IPS-18a (cell line): Measurements from ENCODE around the gene PITPNC1.
"Not testable (repeated sequence)": the region's sequence is repeated elsewhere in the genome, so short reads cannot be mapped to it uniquely, and the experiment has no call there.

Experiments used
- H3K27ac ChIP-seq: one replicate; pipeline ENCODE4 v1.5.1; 2013; ENCODE audit warnings: low read length
- H3K27me3 ChIP-seq: one replicate; pipeline ENCODE4 v1.6.1; 2013; ENCODE audit warnings: mild to moderate bottlenecking, low read length; ENCODE audit not compliant: control insufficient read depth, insufficient read depth
- H3K36me3 ChIP-seq: one replicate; pipeline ENCODE4 v1.6.1; 2013; ENCODE audit warnings: low read depth, low read length; ENCODE audit not compliant: control insufficient read depth
- H3K4me1 ChIP-seq: one replicate; pipeline ENCODE4 v1.6.1; 2013; ENCODE audit warnings: low read depth, low read length; ENCODE audit not compliant: control insufficient read depth
- H3K4me3 ChIP-seq: one replicate; pipeline ENCODE4 v1.5.1; 2013; ENCODE audit warnings: low read length
- H3K9ac ChIP-seq: one replicate; pipeline ENCODE4 v1.6.1; 2013; ENCODE audit warnings: mild to moderate bottlenecking, low read length, moderate library complexity
- H3K9me3 ChIP-seq: one replicate; pipeline ENCODE4 v1.6.1; 2013; ENCODE audit warnings: low read depth, low read length; ENCODE audit not compliant: control insufficient read depth

Gene PITPNC1

DNA sequence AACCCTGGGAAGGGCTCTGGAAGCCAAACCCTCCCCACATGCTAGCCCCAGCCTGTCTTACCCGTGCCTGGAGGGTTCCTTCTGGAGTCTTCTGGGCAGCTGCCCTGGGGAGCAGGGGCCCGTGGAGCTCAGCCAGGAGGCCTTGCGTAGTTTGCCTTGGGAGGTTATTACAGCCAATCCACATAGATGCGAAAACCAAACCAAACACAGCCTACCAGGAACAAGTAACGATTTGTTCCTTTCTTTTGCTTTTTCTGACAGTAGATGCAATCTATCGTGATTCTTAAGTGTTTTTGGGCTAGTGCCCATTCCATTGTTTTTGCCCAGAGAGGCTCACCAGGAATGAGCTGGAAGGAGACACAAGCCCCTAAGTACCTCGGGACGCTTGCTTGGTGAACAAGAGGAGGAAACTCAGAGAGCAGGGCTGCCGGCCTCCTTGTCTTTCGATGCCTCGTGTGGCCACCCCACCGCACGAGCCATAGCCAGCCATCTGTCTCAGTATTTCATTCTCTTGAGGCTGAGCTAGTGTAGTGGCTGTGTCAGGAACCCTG lies 238.0 kb downstream of the PITPNC1 start:
- Histone ChIP-seq H3K36me3 (no peaks in the 10 kb centered on the region), H3K9me3 (no peaks in the 10 kb centered on the region), H3K4me3 (no peak overlapping the region), H3K4me1 (no peaks in the 10 kb centered on the region), H3K27ac (no peak overlapping the region), H3K27me3 (no peaks in the 10 kb centered on the region), H3K9ac (no peak overlapping the region)

DNA sequence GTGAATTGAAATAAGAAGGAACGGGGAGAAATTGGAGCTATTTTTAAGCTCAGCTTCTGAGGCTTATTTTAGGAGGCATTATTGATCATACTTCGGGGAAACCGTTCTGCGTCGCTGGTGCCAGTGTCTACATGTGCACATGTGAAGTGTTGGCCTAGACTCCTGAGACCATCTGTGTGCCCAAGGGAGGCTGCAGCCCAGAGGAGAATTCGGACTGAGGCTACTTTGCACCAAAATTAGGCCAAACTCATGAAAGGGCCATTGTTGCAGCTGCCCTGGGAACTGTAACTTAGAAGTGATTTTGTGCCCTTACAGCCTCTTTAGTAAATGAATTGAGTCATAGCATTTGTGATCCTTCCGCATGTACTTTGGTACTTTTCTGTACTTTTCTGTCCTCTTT lies 238.7 kb downstream of the PITPNC1 start:
- H3K4me1 ChIP-seq, result no peaks in the 10 kb centered on the region
- no peak overlapping the region for H3K27ac ChIP-seq
- H3K9ac ChIP-seq, result no peak overlapping the region
- no peaks in the 10 kb centered on the region for H3K9me3 ChIP-seq
- H3K27me3 ChIP-seq, result no peaks in the 10 kb centered on the region
- H3K4me3 ChIP-seq, result no peak overlapping the region
- H3K36me3 ChIP-seq, result no peaks in the 10 kb centered on the region

DNA sequence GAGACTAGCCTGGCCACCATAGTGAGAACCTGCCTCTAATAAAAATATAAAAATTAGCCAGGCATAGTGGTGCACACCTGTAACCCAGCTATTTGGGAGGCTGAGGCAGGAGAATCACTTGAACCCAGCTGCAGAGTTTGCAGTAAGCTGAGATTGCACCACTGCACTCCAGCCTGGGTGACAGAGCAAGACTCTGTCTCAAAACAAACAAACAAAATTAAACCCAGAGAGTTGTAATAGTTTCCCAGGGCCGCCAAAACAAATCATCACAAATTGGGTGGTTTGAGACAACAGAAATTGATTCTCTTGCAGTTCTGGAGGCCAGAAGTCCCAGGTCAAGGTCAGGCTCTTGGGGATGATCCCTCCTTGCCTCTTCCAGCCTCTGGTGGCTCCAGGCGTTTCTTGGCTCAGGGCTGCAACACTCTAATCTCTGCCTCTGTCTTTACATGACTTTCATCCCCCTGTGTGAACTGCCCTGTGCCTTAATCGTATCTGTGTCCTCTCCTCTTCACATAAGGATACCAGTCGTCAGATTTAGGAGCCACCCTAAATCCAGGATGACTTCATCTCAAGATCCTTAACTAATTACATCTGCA lies 240.3 kb downstream of the PITPNC1 start:
- Histone ChIP-seq H3K9me3 (no peaks in the 10 kb centered on the region), H3K27ac (no peak overlapping the region), H3K4me3 (no peak overlapping the region), H3K4me1 (no peaks in the 10 kb centered on the region), H3K9ac (no peak overlapping the region), H3K36me3 (no peaks in the 10 kb centered on the region), H3K27me3 (no peaks in the 10 kb centered on the region)

DNA sequence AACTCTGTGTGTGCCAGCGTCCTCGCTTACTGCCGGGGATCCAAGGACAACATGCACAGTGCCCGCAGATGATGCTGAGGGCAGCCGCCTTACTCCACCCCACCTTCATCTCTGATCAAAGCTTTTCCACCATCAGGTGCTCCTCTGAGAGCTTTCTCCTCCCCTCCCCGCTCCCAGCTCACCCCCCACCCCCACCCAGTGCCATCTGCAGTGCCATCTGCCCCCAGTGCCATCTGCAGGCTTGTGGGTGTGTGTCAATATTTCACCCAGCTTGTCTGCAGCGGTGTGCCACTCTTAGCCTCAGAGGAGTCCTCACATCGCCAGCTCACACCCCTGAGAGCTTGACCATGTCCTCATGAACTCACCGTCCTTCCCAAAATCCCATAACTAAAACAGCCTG lies 242.5 kb downstream of the PITPNC1 start:
- no peaks in the 10 kb centered on the region for H3K4me1 ChIP-seq
- no peaks in the 10 kb centered on the region for H3K9me3 ChIP-seq
- H3K27ac ChIP-seq, result no peak overlapping the region
- H3K36me3 ChIP-seq, result no peaks in the 10 kb centered on the region
- H3K27me3 ChIP-seq, result no peaks in the 10 kb centered on the region
- no peak overlapping the region for H3K9ac ChIP-seq
- H3K4me3 ChIP-seq, result no peak overlapping the region

DNA sequence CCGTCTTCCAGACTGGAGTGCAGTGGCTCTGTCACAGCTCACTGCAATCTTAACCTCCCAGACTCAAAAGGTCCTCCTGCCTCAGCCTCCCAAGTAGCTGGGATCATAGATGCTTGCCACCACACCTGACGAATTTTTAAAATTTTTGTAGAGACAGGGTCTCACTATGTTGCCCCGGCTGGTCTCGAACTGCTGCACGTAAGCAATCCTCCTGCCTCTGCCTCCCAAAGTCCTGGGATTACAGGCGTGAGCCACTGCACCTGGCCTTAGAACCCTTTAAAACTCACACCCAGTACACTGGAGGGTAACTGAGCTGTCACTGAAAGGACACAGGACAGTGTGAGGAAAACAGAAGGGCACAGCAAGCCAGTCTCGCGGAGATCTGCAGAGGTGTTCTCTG lies 243.0 kb downstream of the PITPNC1 start:
- H3K36me3 ChIP-seq, result no peaks in the 10 kb centered on the region
- no peaks in the 10 kb centered on the region for H3K9me3 ChIP-seq
- no peaks in the 10 kb centered on the region for H3K27me3 ChIP-seq
- no peak overlapping the region for H3K9ac ChIP-seq
- H3K27ac ChIP-seq, result no peak overlapping the region
- H3K4me1 ChIP-seq, result no peaks in the 10 kb centered on the region
- H3K4me3 ChIP-seq, result no peak overlapping the region

DNA sequence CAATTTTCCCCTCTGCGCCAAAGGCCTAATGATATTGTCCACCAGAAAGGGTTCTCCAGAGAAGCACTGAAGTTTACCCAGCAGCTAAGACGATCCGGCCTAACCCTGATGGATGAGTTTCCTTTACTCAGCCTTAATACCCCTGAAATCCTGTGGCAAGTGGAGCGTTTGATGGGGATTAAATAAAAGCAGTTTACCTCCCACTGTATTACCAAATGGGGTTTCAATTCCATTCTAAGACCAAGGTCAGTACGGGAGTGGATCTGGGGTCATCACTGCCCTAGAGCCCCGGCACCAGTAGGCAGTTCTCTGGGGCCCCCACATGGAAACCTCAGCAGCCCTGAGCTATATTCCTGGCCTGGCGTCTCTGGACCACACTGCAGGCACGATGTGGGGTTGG lies 243.6 kb downstream of the PITPNC1 start:
- H3K9me3 ChIP-seq, result no peaks in the 10 kb centered on the region
- H3K27me3 ChIP-seq, result no peaks in the 10 kb centered on the region
- no peaks in the 10 kb centered on the region for H3K36me3 ChIP-seq
- H3K4me1 ChIP-seq, result no peaks in the 10 kb centered on the region
- no peak overlapping the region for H3K9ac ChIP-seq
- no peak overlapping the region for H3K27ac ChIP-seq
- no peak overlapping the region for H3K4me3 ChIP-seq

DNA sequence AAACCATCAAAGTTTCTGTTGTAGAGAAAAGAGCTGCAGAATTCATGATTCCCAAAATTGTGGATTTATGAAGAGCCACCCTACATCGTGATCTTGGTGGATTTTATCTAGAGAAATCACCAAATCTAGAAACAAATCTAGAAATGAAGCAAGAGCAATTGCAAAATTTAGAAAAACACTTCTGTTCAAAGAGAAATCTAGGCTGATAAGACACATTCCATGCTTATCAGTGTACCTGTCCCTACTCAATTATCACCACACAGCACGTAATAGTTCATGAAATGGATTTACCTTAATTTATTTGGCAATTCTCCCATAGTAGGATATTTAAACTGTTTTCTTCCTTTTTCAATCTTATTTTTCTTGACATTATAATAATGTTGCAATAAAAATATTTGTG lies 246.7 kb downstream of the PITPNC1 start:
- no peaks in the 10 kb centered on the region for H3K27me3 ChIP-seq
- H3K36me3 ChIP-seq, result no peaks in the 10 kb centered on the region
- H3K27ac ChIP-seq, result no peak overlapping the region
- H3K9me3 ChIP-seq, result no peaks in the 10 kb centered on the region
- no peaks in the 10 kb centered on the region for H3K4me1 ChIP-seq
- H3K9ac ChIP-seq, result no peak overlapping the region
- H3K4me3 ChIP-seq, result no peak overlapping the region

DNA sequence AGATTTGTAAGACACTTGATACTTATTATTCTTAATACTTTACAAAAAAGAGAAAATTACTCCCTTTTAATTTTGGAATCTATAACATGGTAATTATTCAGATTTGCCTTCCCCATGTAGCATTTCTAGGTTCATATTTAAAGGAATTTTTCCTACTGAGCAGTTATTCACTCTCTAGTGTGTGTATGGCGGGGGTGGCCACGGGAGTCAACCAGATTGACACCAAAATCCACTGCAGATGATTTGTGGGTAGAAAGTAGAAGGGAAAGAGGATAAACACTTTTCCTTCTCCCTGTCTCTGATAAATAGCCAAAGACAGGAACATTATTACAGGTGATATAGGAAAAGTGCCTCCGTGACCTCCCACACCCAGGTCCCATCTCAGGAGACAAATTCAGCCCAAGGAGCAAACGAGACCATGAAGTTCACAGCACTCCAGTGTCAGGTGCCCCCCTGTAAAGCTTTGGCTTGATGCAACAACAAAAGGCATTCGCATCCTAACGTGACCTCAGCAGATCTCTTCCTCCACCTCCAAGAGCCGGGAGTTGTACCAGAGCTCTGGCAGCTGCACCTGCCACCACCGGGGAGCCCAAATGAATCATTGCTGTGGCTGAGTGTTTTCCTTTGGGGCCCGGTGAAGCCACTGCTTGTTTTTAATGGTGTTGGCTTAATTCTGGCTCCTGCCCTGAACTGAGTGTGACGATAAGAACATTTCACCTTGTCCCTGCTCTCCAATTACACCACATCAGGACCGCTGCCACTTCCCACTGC lies 248.0 kb downstream of the PITPNC1 start:
- H3K27me3 ChIP-seq, result no peaks in the 10 kb centered on the region
- H3K9me3 ChIP-seq, result no peaks in the 10 kb centered on the region
- no peak overlapping the region for H3K27ac ChIP-seq
- no peaks in the 10 kb centered on the region for H3K36me3 ChIP-seq
- no peak overlapping the region for H3K9ac ChIP-seq
- no peak overlapping the region for H3K4me3 ChIP-seq
- H3K4me1 ChIP-seq, result no peaks in the 10 kb centered on the region

DNA sequence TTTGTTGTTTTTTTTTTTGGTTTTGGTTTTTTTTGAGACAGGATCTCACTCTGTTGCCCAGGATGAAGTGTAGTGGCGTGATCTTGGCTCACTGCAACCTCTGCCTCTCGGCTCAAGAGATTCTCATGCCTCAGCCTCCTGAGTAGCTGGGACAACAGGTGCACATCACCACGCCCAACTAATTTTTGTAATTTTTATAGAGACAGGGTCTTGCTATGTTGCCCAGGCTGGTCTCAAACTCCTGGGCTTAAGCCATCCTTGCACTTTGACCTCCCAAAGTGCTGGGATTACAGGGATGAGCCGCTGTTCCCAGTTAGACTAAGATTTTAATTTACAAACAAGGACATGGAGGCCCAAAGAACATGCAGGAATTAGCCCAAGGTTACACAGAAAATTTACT lies 248.9 kb downstream of the PITPNC1 start:
- Histone ChIP-seq H3K27ac (no peak overlapping the region), H3K4me3 (no peak overlapping the region), H3K36me3 (no peaks in the 10 kb centered on the region), H3K9me3 (no peaks in the 10 kb centered on the region), H3K9ac (no peak overlapping the region), H3K27me3 (no peaks in the 10 kb centered on the region), H3K4me1 (no peaks in the 10 kb centered on the region)

DNA sequence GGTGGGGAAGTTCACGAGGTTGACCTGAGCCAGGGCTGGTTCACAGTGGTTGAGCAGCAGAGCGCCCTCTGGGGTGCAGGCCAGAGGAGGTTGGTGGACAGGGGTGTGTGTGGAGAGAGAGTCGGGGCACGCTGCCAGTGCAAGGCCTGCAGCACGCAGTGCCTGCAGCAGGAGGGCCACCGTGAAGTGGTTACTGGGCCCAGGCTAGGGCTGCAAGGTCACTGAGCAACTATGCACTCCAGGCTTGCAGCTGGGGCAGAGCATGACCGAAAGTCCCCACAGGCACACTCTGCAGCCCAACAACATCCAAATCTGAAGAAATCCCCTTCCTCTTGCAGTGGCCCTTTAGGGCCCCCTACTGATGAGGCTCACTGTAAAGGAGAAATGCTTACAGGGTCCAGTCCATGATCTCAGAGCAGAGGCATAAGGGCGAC lies 251.5 kb downstream of the PITPNC1 start:
- H3K9ac ChIP-seq, result no peak overlapping the region
- no peaks in the 10 kb centered on the region for H3K9me3 ChIP-seq
- no peaks in the 10 kb centered on the region for H3K27me3 ChIP-seq
- peaks cover 12% of the 10 kb centered on the region for H3K36me3 ChIP-seq
- H3K4me3 ChIP-seq, result no peak overlapping the region
- H3K27ac ChIP-seq, result no peak overlapping the region
- H3K4me1 ChIP-seq, result no peaks in the 10 kb centered on the region

DNA sequence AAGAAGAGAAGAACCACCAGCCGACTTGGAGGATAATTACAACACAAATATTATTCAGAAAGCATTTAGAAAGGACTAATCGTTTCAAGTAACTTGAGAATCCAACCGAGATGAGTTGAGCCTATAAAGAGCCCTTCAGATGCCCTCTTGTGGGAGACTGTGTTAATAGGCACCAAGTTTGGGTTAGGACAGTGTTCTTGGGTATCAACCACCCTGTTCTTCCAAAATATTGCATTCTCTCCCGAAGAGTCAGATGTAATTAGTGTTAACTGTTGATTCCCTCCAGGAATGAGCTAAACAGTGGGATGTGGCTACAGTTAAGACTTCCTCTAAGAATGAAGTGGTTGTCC lies 252.9 kb downstream of the PITPNC1 start:
- no peak overlapping the region for H3K4me3 ChIP-seq
- H3K36me3 ChIP-seq, result peaks cover 12% of the 10 kb centered on the region

DNA sequence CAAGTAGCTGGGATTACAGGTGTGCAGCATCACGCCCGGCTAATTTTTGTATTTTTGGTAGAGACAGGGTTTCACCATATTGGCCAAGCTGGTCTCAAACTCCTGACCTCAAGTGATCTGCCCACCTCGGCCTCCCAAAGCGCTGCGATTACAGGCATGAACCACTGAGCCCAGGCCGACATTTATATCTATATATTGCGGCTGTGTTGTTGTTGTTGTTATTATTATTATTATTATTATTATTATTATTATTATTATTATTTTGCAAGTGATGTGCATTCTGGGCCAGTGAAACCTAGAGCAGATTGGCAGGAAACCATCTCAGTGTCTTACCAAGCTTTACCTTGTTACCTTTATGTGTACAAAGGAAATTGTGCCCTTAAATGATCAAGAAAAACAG lies 253.8 kb downstream of the PITPNC1 start:
- peaks cover 12% of the 10 kb centered on the region for H3K36me3 ChIP-seq
- H3K9me3 ChIP-seq, H3K27ac ChIP-seq, H3K4me1 ChIP-seq, H3K4me3 ChIP-seq, H3K9ac ChIP-seq, H3K27me3 ChIP-seq: not testable (repeated sequence)

More for the DNA sequence above, 252.9 kb downstream of the PITPNC1 start:
- Histone ChIP-seq H3K9me3 (no peaks in the 10 kb centered on the region), H3K27me3 (no peaks in the 10 kb centered on the region), H3K27ac (no peak overlapping the region), H3K9ac (no peak overlapping the region), H3K4me1 (no peaks in the 10 kb centered on the region)
